ENCODE data around the gene EEF2KMT.
"Not testable (repeated sequence)": the region's sequence is repeated elsewhere in the genome, so short reads cannot be mapped to it uniquely, and the experiment has no call there.

The EEF2KMT gene

DNA sequence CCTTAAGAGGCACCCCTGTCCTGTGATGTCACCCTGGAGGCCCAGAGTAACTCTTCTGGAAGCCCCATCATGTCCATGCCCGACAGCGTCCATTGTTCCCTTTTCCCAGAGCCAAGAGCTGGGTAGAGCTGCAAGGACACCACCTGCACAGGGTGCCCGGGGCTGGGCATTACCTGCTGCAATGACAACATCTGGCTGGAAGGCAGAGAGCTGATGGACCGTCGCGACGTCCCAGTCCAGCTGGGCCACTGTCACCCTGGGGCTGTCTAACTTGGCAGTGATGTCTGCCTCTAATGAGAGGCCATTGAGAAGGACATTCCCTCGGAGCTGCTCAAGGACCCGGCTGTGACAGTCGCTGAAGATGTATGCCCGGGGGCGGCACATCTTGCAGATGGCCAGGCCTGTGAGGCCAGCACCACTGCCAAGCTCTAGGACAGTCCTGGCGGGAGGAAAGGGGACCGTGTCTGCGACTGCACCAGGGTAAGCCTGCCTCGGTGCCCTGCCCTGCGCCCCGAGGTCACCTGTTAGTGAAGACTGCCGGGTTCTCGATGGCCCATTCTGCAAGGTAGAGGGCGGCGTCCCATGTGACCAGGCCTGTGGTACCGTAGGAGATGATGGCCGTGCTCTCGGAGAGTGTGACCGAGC is 7.6 kb downstream of the EEF2KMT start:
- not testable (repeated sequence) for H3K9me3 Mint-ChIP-seq; H3K4me1 Mint-ChIP-seq; H3K36me3 Mint-ChIP-seq (ENCODE audit: insufficient read depth); ATAC-seq (replicated peaks; ENCODE audit: extremely low read depth, poor library complexity, severe bottlenecking); H3K27ac Mint-ChIP-seq (ENCODE audit: low read depth); H3K4me3 Mint-ChIP-seq; DNase-seq (ENCODE audit: low spot score in 2 of 2); H3K27me3 Mint-ChIP-seq

DNA sequence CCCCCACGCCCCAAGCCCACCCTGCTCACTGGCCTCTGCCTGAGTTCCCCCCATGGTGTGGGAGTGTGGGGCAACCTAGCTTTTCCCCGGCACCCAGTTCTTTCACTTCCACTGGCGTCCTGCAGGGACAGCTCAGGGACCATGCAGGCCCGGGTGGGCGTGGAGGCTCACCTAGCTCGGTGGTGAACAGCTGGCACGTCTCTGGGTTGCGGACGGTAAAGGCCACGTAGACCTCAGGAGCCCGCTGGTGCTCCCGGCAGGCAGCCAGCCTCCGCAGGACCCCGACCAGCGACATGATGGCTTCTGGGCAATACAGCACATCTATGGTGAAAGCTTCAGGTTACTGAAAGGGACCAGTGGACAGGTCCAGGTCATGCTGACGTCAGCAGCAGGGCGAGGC is 8.7 kb downstream of the EEF2KMT start:
- not testable (repeated sequence) for ATAC-seq (replicated peaks; ENCODE audit: extremely low read depth, poor library complexity, severe bottlenecking); DNase-seq (ENCODE audit: low spot score in 2 of 2); H3K27me3 Mint-ChIP-seq; H3K27ac Mint-ChIP-seq (ENCODE audit: low read depth); H3K9me3 Mint-ChIP-seq; H3K4me3 Mint-ChIP-seq
- Mint-ChIP-seq H3K36me3 (ENCODE audit: insufficient read depth) (peaks cover 16% of the 10 kb centered on the region), H3K4me1 (peaks cover 12% of the 10 kb centered on the region)

DNA sequence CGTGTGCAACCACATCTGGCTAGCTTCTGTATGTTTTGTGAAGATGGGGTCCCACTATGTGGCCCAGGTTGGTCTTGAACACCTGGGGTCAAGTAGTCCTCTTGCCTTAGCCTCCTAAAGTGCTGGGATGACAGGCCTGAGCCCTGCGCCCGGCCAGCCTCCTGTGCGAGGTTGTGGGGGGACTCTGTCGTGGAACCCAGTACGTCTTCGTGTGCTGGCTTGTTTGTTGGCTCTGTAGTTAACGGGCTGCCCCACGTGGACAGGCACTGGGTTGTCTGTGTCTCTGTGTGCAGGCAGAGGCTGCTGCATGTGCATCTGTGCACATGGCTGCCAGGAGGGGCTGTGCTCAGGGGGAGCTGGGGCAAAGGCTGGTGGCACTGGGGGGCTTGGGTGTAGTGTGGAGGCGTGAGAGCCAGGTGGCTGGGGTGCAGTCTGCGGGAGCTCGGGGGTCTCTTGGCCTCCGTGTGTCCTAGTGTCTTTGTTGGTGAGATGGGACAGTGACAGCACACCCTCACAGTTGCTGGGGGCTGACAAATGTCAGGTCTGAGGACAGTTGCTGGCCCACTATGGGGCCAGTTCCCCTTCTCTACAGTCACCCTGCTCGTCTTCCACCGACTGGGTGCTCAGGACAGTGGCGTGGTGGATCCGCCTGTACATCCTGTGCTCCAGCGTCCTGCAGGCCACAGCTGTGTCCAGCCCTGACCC is 9.4 kb downstream of the EEF2KMT start:
- Mint-ChIP-seq H3K36me3 (ENCODE audit: insufficient read depth) (peaks cover 20% of the 10 kb centered on the region), H3K4me1 (peaks cover 12% of the 10 kb centered on the region)
- not testable (repeated sequence) for H3K27ac Mint-ChIP-seq (ENCODE audit: low read depth); H3K9me3 Mint-ChIP-seq; H3K27me3 Mint-ChIP-seq; ATAC-seq (replicated peaks; ENCODE audit: extremely low read depth, poor library complexity, severe bottlenecking); H3K4me3 Mint-ChIP-seq; DNase-seq (ENCODE audit: low spot score in 2 of 2)

DNA sequence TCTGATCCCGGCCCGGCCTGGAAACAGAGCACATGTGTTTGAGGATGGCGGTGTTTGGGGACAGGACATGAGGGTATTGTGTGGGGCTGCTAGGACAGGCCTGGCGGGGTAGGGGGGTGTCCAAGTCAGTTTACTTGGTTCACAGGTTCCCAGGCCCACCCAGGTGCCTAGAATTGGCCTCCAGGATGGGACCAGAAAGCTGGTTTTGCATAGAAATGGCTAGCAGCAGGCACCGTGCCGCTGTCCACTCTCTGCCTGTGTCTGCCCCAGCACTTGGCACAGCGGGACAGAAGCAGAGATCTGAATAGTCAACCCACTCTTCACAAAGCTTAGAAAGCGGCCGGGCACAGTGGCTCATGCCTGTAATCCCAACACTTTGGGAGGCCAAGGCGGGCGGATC is 11.9 kb downstream of the EEF2KMT start:
- H3K4me3 Mint-ChIP-seq; ATAC-seq (replicated peaks; ENCODE audit: extremely low read depth, poor library complexity, severe bottlenecking); DNase-seq (ENCODE audit: low spot score in 2 of 2); H3K27me3 Mint-ChIP-seq; H3K27ac Mint-ChIP-seq (ENCODE audit: low read depth); H3K4me1 Mint-ChIP-seq; H3K9me3 Mint-ChIP-seq: not testable (repeated sequence)
- peaks cover 28% of the 10 kb centered on the region for H3K36me3 Mint-ChIP-seq (ENCODE audit: insufficient read depth)

DNA sequence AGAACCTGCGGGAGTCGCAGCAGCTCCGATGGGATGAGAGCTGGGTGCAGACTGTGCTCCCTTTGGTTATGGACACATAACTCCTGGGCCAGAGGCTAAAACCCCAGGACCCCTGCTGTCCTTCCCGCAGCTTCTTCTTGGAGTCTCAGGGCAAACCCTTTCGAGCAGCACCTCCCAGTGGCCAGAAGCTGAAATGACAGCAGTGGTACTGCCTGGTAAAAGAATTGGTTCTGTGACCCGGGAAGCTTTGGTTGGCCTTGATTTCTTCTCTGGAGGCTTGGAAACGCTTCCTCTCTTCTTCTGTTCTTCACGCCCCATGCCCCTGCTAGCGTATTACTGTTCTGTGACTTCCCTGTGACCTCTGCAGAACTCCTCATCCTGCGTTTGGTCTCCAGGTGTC is 12.8 kb downstream of the EEF2KMT start:
- not testable (repeated sequence) for H3K4me3 Mint-ChIP-seq; ATAC-seq (replicated peaks; ENCODE audit: extremely low read depth, poor library complexity, severe bottlenecking); H3K4me1 Mint-ChIP-seq; H3K27me3 Mint-ChIP-seq; H3K27ac Mint-ChIP-seq (ENCODE audit: low read depth); H3K9me3 Mint-ChIP-seq
- DNase-seq (ENCODE audit: low spot score in 2 of 2) = peak; percentile 31 to 34
- peaks cover 29% of the 10 kb centered on the region for H3K36me3 Mint-ChIP-seq (ENCODE audit: insufficient read depth)

DNA sequence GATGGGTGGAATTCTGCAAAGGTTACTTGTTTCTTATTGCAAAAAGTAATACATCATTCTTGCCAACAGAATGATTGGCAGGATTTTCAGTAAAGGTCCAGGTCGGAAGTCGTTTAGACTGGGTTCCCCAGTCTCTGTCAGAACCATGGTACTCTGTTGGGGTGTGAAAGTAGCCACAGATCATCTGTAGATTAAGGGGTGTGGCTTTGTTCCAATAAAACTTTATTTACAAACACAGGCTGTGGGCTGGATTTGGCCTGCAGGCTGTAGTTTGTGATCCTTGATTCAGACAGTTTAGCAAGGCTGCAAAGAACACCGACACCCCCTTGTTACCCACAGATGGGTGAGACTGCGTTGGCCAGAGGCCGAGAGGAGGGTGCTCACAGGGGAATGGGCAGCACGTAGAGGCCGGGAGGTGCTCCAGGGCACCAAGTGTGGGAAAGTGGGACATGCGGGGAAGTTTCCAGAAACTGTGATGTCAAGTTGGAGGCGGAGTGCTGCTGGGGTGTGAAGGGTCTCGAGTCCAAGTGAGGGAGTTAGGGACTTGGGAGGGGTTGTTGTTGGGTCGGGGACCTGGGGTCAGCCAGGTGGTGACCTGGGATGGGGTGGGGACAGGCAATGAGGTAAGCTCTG is 13.4 kb downstream of the EEF2KMT start:
- H3K27ac Mint-ChIP-seq (ENCODE audit: low read depth) = not testable (repeated sequence)

DNA sequence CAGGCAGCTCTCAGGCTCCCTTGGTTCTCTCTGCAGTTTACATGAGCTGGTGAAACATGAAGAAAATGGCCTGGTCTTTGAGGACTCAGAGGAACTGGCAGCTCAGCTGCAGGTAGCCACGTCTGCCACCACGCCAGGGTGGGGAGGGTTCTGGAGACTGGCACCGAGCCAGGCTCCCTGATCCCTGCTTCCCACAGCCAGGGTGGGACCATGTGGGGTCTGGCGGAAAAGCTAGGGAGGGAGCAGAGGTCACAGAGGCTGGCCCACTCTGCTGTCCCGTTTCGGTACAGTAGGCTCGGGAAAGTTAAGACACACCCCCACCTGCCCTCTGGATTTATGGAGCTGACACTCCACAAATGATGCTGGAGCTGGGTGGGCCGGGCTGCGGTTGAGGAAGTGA is 13.9 kb downstream of the EEF2KMT start:
- not testable (repeated sequence) for DNase-seq (ENCODE audit: low spot score in 2 of 2); H3K4me1 Mint-ChIP-seq; ATAC-seq (replicated peaks; ENCODE audit: extremely low read depth, poor library complexity, severe bottlenecking); H3K4me3 Mint-ChIP-seq; H3K9me3 Mint-ChIP-seq; H3K27me3 Mint-ChIP-seq; H3K27ac Mint-ChIP-seq (ENCODE audit: low read depth)
- H3K36me3 Mint-ChIP-seq (ENCODE audit: insufficient read depth) = peaks cover 35% of the 10 kb centered on the region

More for the DNA sequence above, 13.4 kb downstream of the EEF2KMT start:
- H3K4me3 Mint-ChIP-seq; DNase-seq (ENCODE audit: low spot score in 2 of 2); H3K4me1 Mint-ChIP-seq; H3K27me3 Mint-ChIP-seq; H3K9me3 Mint-ChIP-seq; ATAC-seq (replicated peaks; ENCODE audit: extremely low read depth, poor library complexity, severe bottlenecking): not testable (repeated sequence)
- H3K36me3 Mint-ChIP-seq (ENCODE audit: insufficient read depth) = peaks cover 34% of the 10 kb centered on the region

DNA sequence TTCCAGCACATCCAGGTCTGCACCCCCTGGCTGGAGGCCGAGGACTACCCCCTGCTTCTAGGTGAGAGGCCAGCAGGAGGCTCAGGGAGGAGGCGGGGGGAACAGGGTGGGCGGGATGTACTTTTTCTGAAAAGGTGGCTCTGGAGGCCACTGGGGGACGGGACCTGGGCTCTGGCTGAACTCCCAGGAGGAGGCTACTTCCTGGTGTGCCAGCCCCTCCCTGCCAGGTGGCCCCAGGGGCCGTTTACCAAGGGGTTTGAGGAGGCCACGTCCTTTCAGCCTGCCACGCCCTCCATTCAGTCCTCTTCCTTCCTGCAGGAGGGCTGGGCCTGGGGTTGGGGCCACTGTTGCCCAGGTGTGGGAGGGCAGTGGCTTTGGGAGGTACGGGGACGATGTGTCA is 16.6 kb downstream of the EEF2KMT start:
- H3K27ac Mint-ChIP-seq (ENCODE audit: low read depth); H3K9me3 Mint-ChIP-seq; ATAC-seq (replicated peaks; ENCODE audit: extremely low read depth, poor library complexity, severe bottlenecking); H3K27me3 Mint-ChIP-seq; H3K4me1 Mint-ChIP-seq; H3K4me3 Mint-ChIP-seq; DNase-seq (ENCODE audit: low spot score in 2 of 2): not testable (repeated sequence)
- peaks cover 34% of the 10 kb centered on the region for H3K36me3 Mint-ChIP-seq (ENCODE audit: insufficient read depth)

DNA sequence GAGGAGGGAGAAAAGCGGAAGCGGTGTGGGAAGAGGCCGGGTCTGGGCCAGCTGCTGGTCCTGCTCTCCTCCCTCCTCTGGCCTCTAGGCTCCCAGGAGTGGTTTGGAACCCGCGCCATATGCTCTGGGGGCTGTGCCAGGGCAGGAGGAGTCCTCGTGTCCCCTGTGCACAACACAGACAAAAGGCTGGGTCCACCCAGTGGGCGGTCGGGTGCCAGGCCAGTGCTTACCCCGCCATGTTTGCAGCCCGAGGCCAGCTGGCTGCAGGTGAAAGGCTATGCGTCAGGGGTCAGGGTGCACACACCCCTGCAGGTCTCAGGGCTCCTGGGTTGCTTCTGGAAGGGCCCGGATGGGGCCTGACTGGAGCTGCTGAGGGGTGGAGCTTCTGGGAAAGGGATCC is 17.1 kb downstream of the EEF2KMT start:
- H3K27me3 Mint-ChIP-seq; H3K4me3 Mint-ChIP-seq; H3K9me3 Mint-ChIP-seq; ATAC-seq (replicated peaks; ENCODE audit: extremely low read depth, poor library complexity, severe bottlenecking); H3K27ac Mint-ChIP-seq (ENCODE audit: low read depth); H3K4me1 Mint-ChIP-seq; DNase-seq (ENCODE audit: low spot score in 2 of 2): not testable (repeated sequence)
- H3K36me3 Mint-ChIP-seq (ENCODE audit: insufficient read depth) = peaks cover 34% of the 10 kb centered on the region

DNA sequence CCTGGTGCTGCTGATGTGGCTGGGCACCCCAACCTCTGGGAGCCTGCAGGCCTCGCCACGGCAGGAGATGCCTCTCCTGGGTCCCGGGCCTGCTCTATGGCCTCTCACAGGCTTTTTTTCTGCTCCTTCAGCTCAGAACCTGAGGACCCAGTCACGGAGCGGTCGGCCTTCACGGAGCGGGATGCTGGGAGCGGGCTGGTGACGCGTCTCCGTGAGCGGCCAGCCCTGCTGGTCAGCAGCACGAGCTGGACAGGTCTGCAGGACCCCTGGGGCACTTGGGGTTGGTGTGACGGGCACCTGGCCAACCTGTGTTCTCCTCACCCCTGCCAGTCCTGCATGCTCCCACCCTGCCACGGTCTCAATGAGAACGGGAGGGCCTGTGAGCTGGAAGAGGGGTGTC is 19.0 kb downstream of the EEF2KMT start:
- Mint-ChIP-seq H3K4me3 (no peak overlapping the region), H3K27me3 (no peaks in the 10 kb centered on the region), H3K4me1 (no peaks in the 10 kb centered on the region), H3K9me3 (no peaks in the 10 kb centered on the region), H3K36me3 (ENCODE audit: insufficient read depth) (peaks cover 29% of the 10 kb centered on the region), H3K27ac (ENCODE audit: low read depth) (no peak overlapping the region)
- ATAC-seq (replicated peaks; ENCODE audit: extremely low read depth, poor library complexity, severe bottlenecking) (no peak), DNase-seq (ENCODE audit: low spot score in 2 of 2) (no peak)

DNA sequence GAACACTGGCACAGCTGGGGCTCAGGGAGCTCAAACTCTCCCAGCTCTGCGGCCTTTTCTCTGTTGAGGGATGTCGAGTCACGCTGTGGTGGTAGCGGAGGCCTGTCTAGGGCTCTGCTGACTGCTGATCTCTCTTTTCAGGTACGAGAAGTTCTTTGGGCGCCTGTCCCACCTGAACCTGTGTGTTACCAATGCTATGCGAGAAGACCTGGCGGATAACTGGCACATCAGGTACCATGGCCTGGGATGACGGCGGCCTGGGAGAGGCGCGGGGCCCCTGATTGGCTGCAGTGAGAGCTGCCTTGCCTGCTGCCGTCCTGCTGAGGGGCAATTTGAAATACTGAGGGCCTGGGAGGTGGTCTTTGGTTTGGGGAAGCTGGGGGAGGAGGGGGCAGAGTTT is 20.3 kb downstream of the EEF2KMT start:
- no peak overlapping the region for H3K4me3 Mint-ChIP-seq
- no peaks in the 10 kb centered on the region for H3K27me3 Mint-ChIP-seq
- no peak for DNase-seq (ENCODE audit: low spot score in 2 of 2)
- no peak for ATAC-seq (replicated peaks; ENCODE audit: extremely low read depth, poor library complexity, severe bottlenecking)
- H3K36me3 Mint-ChIP-seq (ENCODE audit: insufficient read depth) = peaks cover 27% of the 10 kb centered on the region
- no peaks in the 10 kb centered on the region for H3K9me3 Mint-ChIP-seq
- no peak overlapping the region for H3K27ac Mint-ChIP-seq (ENCODE audit: low read depth)
- H3K4me1 Mint-ChIP-seq = peaks cover 10% of the 10 kb centered on the region

DNA sequence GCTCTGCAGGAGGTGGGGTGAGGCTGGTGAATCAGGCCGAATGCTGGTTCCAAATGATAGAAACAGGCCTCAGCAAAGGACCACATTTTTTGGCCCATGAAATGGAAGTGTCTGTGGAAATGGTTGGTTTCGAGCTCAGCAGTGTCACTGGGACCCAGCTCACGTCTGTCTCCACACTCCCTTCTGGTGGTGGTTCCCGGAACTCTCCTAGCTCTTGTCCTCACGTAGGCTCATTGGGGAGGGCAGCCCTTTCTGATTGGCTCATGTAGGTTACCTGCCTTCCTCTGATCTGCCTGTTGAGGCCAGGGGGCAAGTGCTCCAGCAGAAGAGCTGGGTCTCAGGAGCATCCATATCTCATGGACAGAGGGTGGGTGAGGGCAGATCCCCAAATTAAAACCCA is 22.0 kb downstream of the EEF2KMT start:
- no peak for ATAC-seq (replicated peaks; ENCODE audit: extremely low read depth, poor library complexity, severe bottlenecking)
- H3K4me1 Mint-ChIP-seq = peaks cover 25% of the 10 kb centered on the region
- H3K36me3 Mint-ChIP-seq (ENCODE audit: insufficient read depth) = peaks cover 28% of the 10 kb centered on the region
- no peak overlapping the region for H3K4me3 Mint-ChIP-seq
- H3K27ac Mint-ChIP-seq (ENCODE audit: low read depth) = no peak overlapping the region
- DNase-seq (ENCODE audit: low spot score in 2 of 2) = no peak
- no peaks in the 10 kb centered on the region for H3K9me3 Mint-ChIP-seq
- H3K27me3 Mint-ChIP-seq = no peaks in the 10 kb centered on the region

DNA sequence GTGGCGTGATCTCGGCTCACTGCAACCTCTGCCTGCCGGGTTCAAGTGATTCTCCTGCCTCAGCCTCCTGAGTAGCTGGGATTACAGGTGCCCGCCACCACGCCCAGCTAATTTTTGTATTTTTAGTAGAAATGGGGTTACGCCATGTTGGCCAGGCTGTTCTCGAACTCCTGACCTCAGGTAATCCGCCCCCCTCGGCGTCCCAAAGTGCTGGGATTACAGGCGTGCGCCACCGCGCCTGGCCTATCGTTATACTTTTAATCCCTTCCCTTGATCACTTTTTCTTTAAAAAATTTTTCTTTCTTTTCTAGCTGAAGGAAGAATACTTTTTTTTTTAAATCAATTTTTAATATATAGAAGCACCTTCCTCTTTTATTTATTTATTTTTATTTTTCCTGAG is 23.8 kb downstream of the EEF2KMT start:
- H3K9me3 Mint-ChIP-seq; H3K27me3 Mint-ChIP-seq; ATAC-seq (replicated peaks; ENCODE audit: extremely low read depth, poor library complexity, severe bottlenecking); DNase-seq (ENCODE audit: low spot score in 2 of 2); H3K27ac Mint-ChIP-seq (ENCODE audit: low read depth); H3K4me3 Mint-ChIP-seq: not testable (repeated sequence)
- H3K36me3 Mint-ChIP-seq (ENCODE audit: insufficient read depth) = peaks cover 22% of the 10 kb centered on the region
- H3K4me1 Mint-ChIP-seq = peaks cover 25% of the 10 kb centered on the region
